ENCODE data around the gene SFMBT1.

Gene SFMBT1

GRCh38 chr3:53016236-53016635 lies 29.6 kb downstream of the SFMBT1 start:
- DNase-seq (ENCODE audit: low read depth) = no peak
- no peak overlapping the region for H3K4me3 ChIP-seq (ENCODE audit: control insufficient read depth, low read depth, low read length)
- TF ChIP-seq, protein P1, sequence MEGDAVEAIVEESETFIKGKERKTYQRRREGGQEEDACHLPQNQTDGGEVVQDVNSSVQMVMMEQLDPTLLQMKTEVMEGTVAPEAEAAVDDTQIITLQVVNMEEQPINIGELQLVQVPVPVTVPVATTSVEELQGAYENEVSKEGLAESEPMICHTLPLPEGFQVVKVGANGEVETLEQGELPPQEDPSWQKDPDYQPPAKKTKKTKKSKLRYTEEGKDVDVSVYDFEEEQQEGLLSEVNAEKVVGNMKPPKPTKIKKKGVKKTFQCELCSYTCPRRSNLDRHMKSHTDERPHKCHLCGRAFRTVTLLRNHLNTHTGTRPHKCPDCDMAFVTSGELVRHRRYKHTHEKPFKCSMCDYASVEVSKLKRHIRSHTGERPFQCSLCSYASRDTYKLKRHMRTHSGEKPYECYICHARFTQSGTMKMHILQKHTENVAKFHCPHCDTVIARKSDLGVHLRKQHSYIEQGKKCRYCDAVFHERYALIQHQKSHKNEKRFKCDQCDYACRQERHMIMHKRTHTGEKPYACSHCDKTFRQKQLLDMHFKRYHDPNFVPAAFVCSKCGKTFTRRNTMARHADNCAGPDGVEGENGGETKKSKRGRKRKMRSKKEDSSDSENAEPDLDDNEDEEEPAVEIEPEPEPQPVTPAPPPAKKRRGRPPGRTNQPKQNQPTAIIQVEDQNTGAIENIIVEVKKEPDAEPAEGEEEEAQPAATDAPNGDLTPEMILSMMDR (conservative IDR thresholded peaks at IDR 0.05; ENCODE audit: control insufficient read depth, insufficient read depth, low read depth, low read length) = no peak

GRCh38 chr3:53011324-53011723 lies 34.5 kb downstream of the SFMBT1 start:
- TF ChIP-seq, protein P1 (conservative IDR thresholded peaks at IDR 0.05; ENCODE audit: control insufficient read depth, insufficient read depth, low read depth, low read length) = no peak
- DNase-seq (ENCODE audit: low read depth) = no peak
- H3K4me3 ChIP-seq (ENCODE audit: control insufficient read depth, low read depth, low read length) = no peak overlapping the region

DNA sequence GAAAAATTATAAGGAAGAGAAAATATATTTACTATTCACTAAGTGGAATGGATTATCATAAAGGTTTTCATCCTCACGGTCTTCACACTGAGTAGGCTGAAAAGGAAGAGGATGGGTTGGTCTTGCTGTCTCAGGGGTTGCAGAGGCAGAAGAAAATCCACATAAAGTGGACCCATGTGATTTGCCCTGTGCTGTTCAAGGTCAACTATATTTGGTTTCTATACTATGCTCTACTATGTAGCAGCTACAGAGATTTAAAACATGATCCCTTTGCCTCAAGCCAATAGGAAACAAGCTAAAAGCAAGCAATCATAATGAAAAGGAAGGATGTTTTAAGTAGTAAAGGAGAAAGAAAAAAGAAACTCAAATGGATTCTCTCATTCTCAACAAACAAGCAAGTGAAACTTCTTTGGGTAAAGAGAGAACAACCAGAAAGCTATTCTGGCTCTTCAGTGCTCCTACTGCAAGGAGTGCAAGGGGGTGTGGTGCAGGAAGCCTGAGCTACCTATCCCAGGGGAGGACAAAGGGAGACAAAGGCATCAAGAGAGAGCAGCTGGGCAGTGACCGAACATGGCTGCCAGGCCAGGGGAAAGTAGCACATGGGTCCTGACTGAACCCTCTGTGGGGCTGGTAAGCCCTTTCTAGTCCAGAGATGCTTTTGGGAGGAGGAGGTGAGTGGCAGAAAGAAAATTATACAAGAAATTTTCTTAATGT lies 35.9 kb downstream of the SFMBT1 start:
- H3K4me3 ChIP-seq (ENCODE audit: control insufficient read depth, low read depth, low read length) = no peak overlapping the region
- TF ChIP-seq, protein P1 (conservative IDR thresholded peaks at IDR 0.05; ENCODE audit: control insufficient read depth, insufficient read depth, low read depth, low read length) = no peak
- no peak for DNase-seq (ENCODE audit: low read depth)

- no peak for DNase-seq (ENCODE audit: low read depth)
- TF ChIP-seq, protein P1 (conservative IDR thresholded peaks at IDR 0.05; ENCODE audit: control insufficient read depth, insufficient read depth, low read depth, low read length) = no peak
- no peak overlapping the region for H3K4me3 ChIP-seq (ENCODE audit: control insufficient read depth, low read depth, low read length)
These were observed 36.9 kb downstream of the SFMBT1 start for GRCh38 chr3:53008932-53009331.

- DNase-seq (ENCODE audit: low read depth) = no peak
- TF ChIP-seq, protein P1 (conservative IDR thresholded peaks at IDR 0.05; ENCODE audit: control insufficient read depth, insufficient read depth, low read depth, low read length) = no peak
- no peak overlapping the region for H3K4me3 ChIP-seq (ENCODE audit: control insufficient read depth, low read depth, low read length)
These were observed 39.9 kb downstream of the SFMBT1 start for GRCh38 chr3:53005854-53006513.

DNA sequence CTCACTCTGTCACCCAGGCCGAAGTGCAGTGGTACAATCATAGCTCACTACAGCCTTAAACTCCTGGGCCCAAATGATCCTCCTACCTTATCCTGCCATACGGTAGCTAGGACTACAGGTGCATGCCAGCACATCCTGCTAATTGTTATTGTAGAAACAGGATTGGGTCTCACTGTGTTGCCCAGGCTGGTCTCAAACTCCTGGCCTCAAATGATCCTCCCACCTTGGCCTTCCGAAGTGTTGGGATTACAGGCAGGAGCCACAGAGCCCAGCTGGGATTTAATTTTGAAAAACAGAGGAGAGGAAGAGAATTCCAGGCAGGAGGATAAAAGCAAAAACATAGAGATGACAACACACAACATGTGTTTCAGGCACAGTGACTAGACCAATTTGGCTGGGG lies 40.5 kb downstream of the SFMBT1 start:
- DNase-seq (ENCODE audit: low read depth) = no peak
- no peak overlapping the region for H3K4me3 ChIP-seq (ENCODE audit: control insufficient read depth, low read depth, low read length)
- TF ChIP-seq, protein P1 (conservative IDR thresholded peaks at IDR 0.05; ENCODE audit: control insufficient read depth, insufficient read depth, low read depth, low read length) = no peak
